Activated CD8-positive, alpha-beta T cell treated with anti-CD3 and anti-CD28 coated beads, Interleukin-2, amount 10 ng/mL, durations not matched to agents 7 days and 5 days (primary cell): ENCODE measurements around the gene ZC3H18. TPM values are rescaled to one million over a fixed set of nuclear protein-coding genes. Genes with fewer than 3 reads are reported as not detected.
A peak's percentile ranks its signal among the peaks of the same experiment; 100 is the strongest.

ENCODE experiments used
- ATAC-seq: fragments of 150-1000 bp; cut with Tn5 transposase; one replicate; pipeline ENCODE4 v1.10.0; 2021; ENCODE audit warnings: moderate library complexity
- CTCF ChIA-PET: fragments of 350-600 bp; sonication (Branson Sonifier 250); formaldehyde crosslinking; loops from one replicate; lab custom pipeline; 2021; ENCODE audit warnings: antibody characterized with exemption; lab: Charles Lee
- POLR2A ChIA-PET: fragments of 350-600 bp; sonication (Branson Sonifier 250); formaldehyde crosslinking; loops from one replicate; lab custom pipeline; 2021; ENCODE audit warnings: antibody characterized with exemption; lab: Charles Lee
- DNase-seq: peaks from one replicate; pipeline ENCODE4 v3.0.0-alpha.2; 2020
- H3K27ac Mint-ChIP-seq: one replicate; pipeline ENCODE4 v1.8.0; 2021; ENCODE audit warnings: mild to moderate bottlenecking, mixed read lengths
- H3K27me3 Mint-ChIP-seq: one replicate; pipeline ENCODE4 v1.8.0; 2021; ENCODE audit warnings: low read depth, mixed read lengths
- H3K36me3 Mint-ChIP-seq: one replicate; pipeline ENCODE4 v1.8.0; 2021; ENCODE audit warnings: low read depth, mixed read lengths
- H3K4me1 Mint-ChIP-seq: one replicate; pipeline ENCODE4 v1.8.0; 2021; ENCODE audit warnings: low read depth, mixed read lengths
- H3K4me3 Mint-ChIP-seq: one replicate; pipeline ENCODE4 v1.8.0; 2021; ENCODE audit warnings: mild to moderate bottlenecking, mixed read lengths
- H3K9me3 Mint-ChIP-seq: one replicate; pipeline ENCODE4 v1.8.0; 2022; ENCODE audit warnings: mixed read lengths; ENCODE audit not compliant: insufficient read depth
- total RNA-seq, 2 experiments: library from RNA; stranded (reverse); gene quantifications; one replicate each; pipeline ENCODE4 v1.2.3, GENCODE V29; 2021

ZC3H18 gene
- total RNA-seq, 2 experiments from 2014 or later: 80.9 to 90.0 TPM

GRCh38 chr16:88622866-88623265 is 52.7 kb downstream of the ZC3H18 start:
- peaks cover 54% of the 10 kb centered on the region for H3K36me3 Mint-ChIP-seq
- H3K4me1 Mint-ChIP-seq: peaks cover 33% of the 10 kb centered on the region
- POLR2A ChIA-PET: interaction anchor here (0.6 kb wide), 1 partner anchor 14 kb away, joined by 3 read pairs; no protein-coding TSS in a partner anchor

GRCh38 chr16:88623858-88624257 is 53.7 kb downstream of the ZC3H18 start:
- ChIA-PET POLR2A (no interaction called here), CTCF (no interaction called here)
- Mint-ChIP-seq H3K9me3 (no peaks in the 10 kb centered on the region), H3K36me3 (peaks cover 53% of the 10 kb centered on the region), H3K27me3 (no peaks in the 10 kb centered on the region), H3K4me1 (peaks cover 25% of the 10 kb centered on the region), H3K27ac (peak overlapping the region; percentile 25), H3K4me3 (no peak overlapping the region)
- no peak for DNase-seq
- ATAC-seq: no peak

More at GRCh38 chr16:88622866-88623265, 52.7 kb downstream of the ZC3H18 start:
- H3K27me3 Mint-ChIP-seq: no peaks in the 10 kb centered on the region
- no peak for ATAC-seq
- CTCF ChIA-PET: no interaction called here
- DNase-seq: no peak
- peak overlapping the region; percentile 60 for H3K27ac Mint-ChIP-seq
- H3K9me3 Mint-ChIP-seq: no peaks in the 10 kb centered on the region
- no peak overlapping the region for H3K4me3 Mint-ChIP-seq

- ATAC-seq (no peak), DNase-seq (no peak)
- no peak overlapping the region for H3K27ac Mint-ChIP-seq
- ChIA-PET CTCF (no interaction called here), POLR2A (no interaction called here)
- H3K27me3 Mint-ChIP-seq: no peaks in the 10 kb centered on the region
- H3K9me3 Mint-ChIP-seq: no peaks in the 10 kb centered on the region
- H3K4me3 Mint-ChIP-seq: no peak overlapping the region
- H3K36me3 Mint-ChIP-seq: peaks cover 53% of the 10 kb centered on the region
- peaks cover 19% of the 10 kb centered on the region for H3K4me1 Mint-ChIP-seq
These were observed 54.3 kb downstream of the ZC3H18 start for GRCh38 chr16:88624481-88624880.

GRCh38 chr16:88624977-88625576 is 54.9 kb downstream of the ZC3H18 start:
- CTCF ChIA-PET: no interaction called here
- H3K4me3 Mint-ChIP-seq: no peak overlapping the region
- no peak for ATAC-seq

GRCh38 chr16:88626646-88627045 is 56.4 kb downstream of the ZC3H18 start:
- no peak for ATAC-seq
- H3K27me3 Mint-ChIP-seq: no peaks in the 10 kb centered on the region
- H3K4me3 Mint-ChIP-seq: no peak overlapping the region
- peaks cover 3% of the 10 kb centered on the region for H3K4me1 Mint-ChIP-seq
- no peak for DNase-seq
- H3K9me3 Mint-ChIP-seq: no peaks in the 10 kb centered on the region
- ChIA-PET POLR2A (no interaction called here), CTCF (interaction anchor here (0.6 kb wide), 1 partner anchor 157 kb away, joined by 3 read pairs; no protein-coding TSS in a partner anchor)
- no peak overlapping the region for H3K27ac Mint-ChIP-seq
- H3K36me3 Mint-ChIP-seq: peaks cover 51% of the 10 kb centered on the region

More at GRCh38 chr16:88624977-88625576, 54.9 kb downstream of the ZC3H18 start:
- Mint-ChIP-seq H3K36me3 (peaks cover 48% of the 10 kb centered on the region), H3K27ac (no peak overlapping the region), H3K27me3 (no peaks in the 10 kb centered on the region), H3K9me3 (no peaks in the 10 kb centered on the region), H3K4me1 (peaks cover 13% of the 10 kb centered on the region)
- DNase-seq: no peak
- POLR2A ChIA-PET: no interaction called here

- CTCF ChIA-PET: no interaction called here
- Mint-ChIP-seq H3K9me3 (no peaks in the 10 kb centered on the region), H3K4me1 (peaks cover 3% of the 10 kb centered on the region), H3K27ac (peak overlapping the region; percentile 43), H3K36me3 (peaks cover 49% of the 10 kb centered on the region), H3K27me3 (no peaks in the 10 kb centered on the region), H3K4me3 (no peak overlapping the region)
- DNase-seq: no peak
- POLR2A ChIA-PET: no interaction called here
- ATAC-seq: no peak
These were observed 57.6 kb downstream of the ZC3H18 start for GRCh38 chr16:88627531-88628411.

GRCh38 chr16:88628512-88628974 is 58.3 kb downstream of the ZC3H18 start:
- Mint-ChIP-seq H3K27me3 (no peaks in the 10 kb centered on the region), H3K4me3 (no peak overlapping the region), H3K27ac (no peak overlapping the region), H3K4me1 (peaks cover 8% of the 10 kb centered on the region), H3K9me3 (no peaks in the 10 kb centered on the region), H3K36me3 (peaks cover 42% of the 10 kb centered on the region)
- DNase-seq: no peak
- ATAC-seq: no peak
- ChIA-PET POLR2A (no interaction called here), CTCF (interaction anchor here (1.5 kb wide), 1 partner anchor 70 kb away, joined by 3 read pairs; no protein-coding TSS in a partner anchor)

- ATAC-seq (no peak), DNase-seq (no peak)
- Mint-ChIP-seq H3K9me3 (no peaks in the 10 kb centered on the region), H3K4me1 (peaks cover 16% of the 10 kb centered on the region), H3K4me3 (no peak overlapping the region), H3K27ac (no peak overlapping the region), H3K27me3 (no peaks in the 10 kb centered on the region), H3K36me3 (peaks cover 33% of the 10 kb centered on the region)
- CTCF ChIA-PET: interaction anchor here (1.5 kb wide), 1 partner anchor 69 kb away, joined by 3 read pairs; no protein-coding TSS in a partner anchor
- POLR2A ChIA-PET: no interaction called here
These were observed 59.6 kb downstream of the ZC3H18 start for GRCh38 chr16:88629835-88630234.

GRCh38 chr16:88630433-88630832 is 60.2 kb downstream of the ZC3H18 start:
- Mint-ChIP-seq H3K27me3 (no peaks in the 10 kb centered on the region), H3K27ac (no peak overlapping the region), H3K9me3 (no peaks in the 10 kb centered on the region), H3K4me3 (no peak overlapping the region), H3K36me3 (peaks cover 31% of the 10 kb centered on the region), H3K4me1 (peaks cover 21% of the 10 kb centered on the region)
- DNase-seq: no peak
- POLR2A ChIA-PET: interaction anchor here (1.3 kb wide), 1 partner anchor 10 kb away, joined by 3 read pairs; no protein-coding TSS in a partner anchor
- CTCF ChIA-PET: no interaction called here
- ATAC-seq: no peak

- no peak for DNase-seq
- H3K4me3 Mint-ChIP-seq: no peak overlapping the region
- CTCF ChIA-PET: interaction anchor here (0.9 kb wide), 1 partner anchor 74 kb away, joined by 3 read pairs; no protein-coding TSS in a partner anchor
These were observed 60.7 kb downstream of the ZC3H18 start for GRCh38 chr16:88630941-88631340.

GRCh38 chr16:88631384-88631783 is 61.2 kb downstream of the ZC3H18 start:
- Mint-ChIP-seq H3K27ac (no peak overlapping the region), H3K9me3 (no peaks in the 10 kb centered on the region), H3K4me1 (peaks cover 27% of the 10 kb centered on the region), H3K36me3 (peaks cover 26% of the 10 kb centered on the region), H3K4me3 (no peak overlapping the region), H3K27me3 (no peaks in the 10 kb centered on the region)
- CTCF ChIA-PET: interaction anchor here (0.9 kb wide), 1 partner anchor 74 kb away, joined by 3 read pairs; no protein-coding TSS in a partner anchor
- DNase-seq (no peak), ATAC-seq (no peak)
- POLR2A ChIA-PET: interaction anchor here (1.3 kb wide), 1 partner anchor 11 kb away, joined by 3 read pairs; no protein-coding TSS in a partner anchor

More at GRCh38 chr16:88630941-88631340, 60.7 kb downstream of the ZC3H18 start:
- H3K4me1 Mint-ChIP-seq: peaks cover 23% of the 10 kb centered on the region
- H3K36me3 Mint-ChIP-seq: peaks cover 30% of the 10 kb centered on the region
- H3K27me3 Mint-ChIP-seq: no peaks in the 10 kb centered on the region
- no peaks in the 10 kb centered on the region for H3K9me3 Mint-ChIP-seq
- no peak overlapping the region for H3K27ac Mint-ChIP-seq
- ATAC-seq: no peak
- POLR2A ChIA-PET: interaction anchor here (1.3 kb wide), 1 partner anchor 11 kb away, joined by 3 read pairs; no protein-coding TSS in a partner anchor
